RPMI7951 (cell line): ENCODE measurements around the gene CDH22. TPM values are rescaled to one million over a fixed set of nuclear protein-coding genes. Genes with fewer than 3 reads are reported as not detected.
A peak's percentile ranks its signal among the peaks of the same experiment; 100 is the strongest.

ENCODE experiments used
- DNase-seq: peaks from one replicate; pipeline ENCODE4 v3.0.0-alpha.2; 2012; ENCODE audit warnings: low read depth
- total RNA-seq: library from RNA; depleted of rRNA; stranded (reverse); fragments of >200 nt; shearing (Covaris generic); gene quantifications from 2 replicates; pipeline ENCODE4 v1.2.3, GENCODE V29; 2014

Gene CDH22
- total RNA-seq, 1 experiment from 2014 or later = not detected

GRCh38 chr20:46323557-46323956, 15.3 kb upstream of the CDH22 start:
- DNase-seq = no peak

- DNase-seq = no peak
Measured at GRCh38 chr20:46322641-46323040, 14.3 kb upstream of the CDH22 start.

GRCh38 chr20:46317685-46318177, 9.4 kb upstream of the CDH22 start:
- no peak for DNase-seq

DNA sequence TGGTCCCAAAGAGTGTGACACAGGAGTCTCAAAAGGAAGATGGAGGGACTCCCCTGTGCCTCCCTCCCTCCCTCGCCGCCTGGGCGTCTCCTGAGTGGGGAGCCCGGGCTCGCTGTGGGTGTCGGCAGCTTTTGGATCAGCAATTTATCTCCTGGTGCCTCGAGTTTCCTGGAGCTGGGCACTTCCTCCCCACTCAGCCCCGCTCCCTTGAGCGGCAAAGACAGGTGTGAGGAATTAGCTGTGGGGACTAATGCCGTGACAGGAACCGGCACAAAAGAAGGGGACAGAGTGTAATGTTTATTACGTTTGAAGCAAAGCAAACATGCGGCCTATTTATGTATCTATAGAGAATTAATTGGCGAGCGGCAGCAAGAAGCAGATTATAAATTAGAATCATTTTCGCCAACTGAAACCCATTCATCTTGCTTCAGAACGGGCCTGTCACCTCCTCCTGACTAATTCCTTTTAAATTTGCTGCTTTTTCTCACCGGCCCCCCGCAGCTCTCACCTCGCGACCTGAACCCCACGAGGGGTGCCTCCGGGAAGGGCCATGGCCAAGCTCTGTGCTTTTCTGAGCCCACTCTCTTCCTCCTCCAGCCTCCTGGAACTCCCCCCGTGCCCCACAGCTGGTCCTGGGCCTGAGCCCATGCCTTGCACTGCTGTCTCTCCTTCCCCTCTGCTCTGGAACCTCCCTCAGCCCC, 8.8 kb upstream of the CDH22 start:
- no peak for DNase-seq

DNA sequence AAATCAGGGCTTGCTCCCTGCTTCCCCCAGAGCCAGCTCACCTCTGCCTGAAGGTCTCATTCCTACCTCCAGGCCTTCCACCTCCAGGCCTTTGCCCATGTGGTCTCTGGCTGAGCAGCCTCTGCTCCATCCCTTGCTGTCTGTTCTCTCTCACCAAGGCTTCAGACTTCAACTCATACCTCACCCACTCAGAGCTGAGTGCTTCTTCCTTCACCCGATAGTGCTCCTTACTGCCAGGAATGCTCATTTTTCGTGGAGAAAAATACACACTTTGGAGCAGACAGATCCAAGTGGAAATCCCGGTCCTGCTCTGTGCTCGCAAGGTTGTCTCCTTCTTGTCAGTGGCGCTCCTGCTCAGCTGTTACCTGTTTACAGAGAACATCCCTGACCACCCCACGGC, 7.0 kb upstream of the CDH22 start:
- no peak for DNase-seq

- DNase-seq = no peak
Measured at GRCh38 chr20:46312945-46313861, 4.9 kb upstream of the CDH22 start.

DNA sequence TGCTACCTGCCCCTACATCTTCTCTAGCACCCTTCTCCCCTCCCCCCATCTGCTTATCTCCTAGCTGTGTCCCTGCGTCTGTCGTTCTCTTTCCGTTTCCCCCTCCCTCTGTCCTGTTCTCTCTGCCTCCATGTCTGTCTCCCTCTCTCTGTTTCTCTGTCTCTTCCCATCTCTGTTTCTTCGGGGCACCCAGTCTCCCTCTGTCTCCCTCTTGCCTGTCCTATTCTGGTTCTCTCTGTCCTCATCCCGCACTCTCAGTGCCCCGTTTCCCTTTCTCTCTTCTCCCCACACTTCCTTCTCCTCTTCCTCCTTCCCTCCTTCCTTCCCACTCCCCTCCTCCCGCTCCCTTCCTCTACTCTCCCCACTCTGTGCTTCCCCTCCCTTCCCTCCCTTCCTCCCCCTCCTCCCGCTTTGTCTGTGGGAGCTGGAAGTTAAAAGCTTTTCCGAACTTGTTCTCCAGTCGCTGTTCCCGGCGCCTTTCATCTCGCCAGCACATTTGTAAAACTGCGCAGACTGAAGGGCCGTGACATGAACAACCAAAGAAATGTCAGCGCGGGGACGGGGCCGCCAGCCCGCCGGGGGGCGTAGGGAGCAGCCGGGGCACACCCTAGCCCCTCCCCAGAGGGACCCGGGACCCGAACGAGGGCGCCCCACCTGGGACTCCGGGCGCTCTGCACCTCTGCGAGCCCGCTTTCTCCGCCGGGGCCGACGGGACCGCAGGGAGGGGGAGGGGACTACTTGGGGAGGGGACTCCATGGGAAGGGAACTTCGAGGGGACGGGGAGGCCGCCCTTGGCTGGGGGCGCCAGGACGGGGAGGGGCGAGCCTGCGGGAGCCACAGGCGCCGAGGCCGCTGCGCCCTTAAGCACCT, 4.0 kb upstream of the CDH22 start:
- DNase-seq = no peak

- DNase-seq = no peak
Measured at GRCh38 chr20:46311719-46312074, 3.4 kb upstream of the CDH22 start.

GRCh38 chr20:46311039-46311650, 2.8 kb upstream of the CDH22 start:
- peak; percentile 42 for DNase-seq

- DNase-seq = no peak
Measured at GRCh38 chr20:46309945-46310344, 1.6 kb upstream of the CDH22 start.

- DNase-seq = no peak
Measured at GRCh38 chr20:46307999-46308257, 370 bp downstream of the CDH22 start.

GRCh38 chr20:46307139-46307998, 929 bp downstream of the CDH22 start:
- DNase-seq = peak; percentile 45

DNA sequence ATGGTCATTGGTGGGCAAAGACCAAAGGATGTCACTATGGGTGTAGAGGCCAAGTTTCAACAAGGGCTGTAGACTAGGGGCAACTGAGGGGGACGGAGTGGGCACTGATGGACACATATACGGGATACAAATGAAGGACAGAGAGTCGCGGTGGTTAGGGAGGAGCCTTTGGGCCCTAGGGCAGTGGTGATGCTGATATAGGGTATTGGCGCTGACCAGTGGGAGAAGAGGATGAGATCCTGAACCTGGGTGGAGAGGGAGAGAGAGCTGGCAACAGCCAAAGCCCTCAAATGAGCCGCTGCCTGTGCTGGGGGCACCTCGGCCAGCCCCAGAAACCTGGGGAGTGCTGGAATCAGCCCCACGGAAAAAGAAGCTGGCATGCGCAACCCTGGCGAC, 1.6 kb downstream of the CDH22 start:
- DNase-seq = no peak

DNA sequence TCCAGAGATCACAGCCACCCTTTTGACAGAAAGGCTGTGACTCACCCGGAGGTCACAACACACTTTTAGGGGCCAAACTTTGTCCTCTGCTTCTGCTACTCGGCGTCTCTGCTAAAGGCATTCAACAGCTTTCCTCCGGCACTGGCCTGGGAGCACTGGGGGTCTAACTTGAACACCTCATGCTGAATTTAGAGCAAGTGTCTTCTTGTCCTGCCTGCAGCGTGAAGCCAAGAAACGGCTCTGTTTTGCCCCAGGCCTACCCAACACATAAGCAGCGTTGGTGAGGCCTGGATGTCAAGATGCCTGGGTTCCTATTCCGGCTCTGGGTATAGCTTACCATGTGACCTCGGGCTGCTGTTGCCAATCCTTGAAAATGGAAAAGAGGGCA, 2.3 kb downstream of the CDH22 start:
- DNase-seq = no peak

GRCh38 chr20:46305331-46305972, 2.8 kb downstream of the CDH22 start:
- no peak for DNase-seq

GRCh38 chr20:46304852-46305251, 3.4 kb downstream of the CDH22 start:
- no peak for DNase-seq

DNA sequence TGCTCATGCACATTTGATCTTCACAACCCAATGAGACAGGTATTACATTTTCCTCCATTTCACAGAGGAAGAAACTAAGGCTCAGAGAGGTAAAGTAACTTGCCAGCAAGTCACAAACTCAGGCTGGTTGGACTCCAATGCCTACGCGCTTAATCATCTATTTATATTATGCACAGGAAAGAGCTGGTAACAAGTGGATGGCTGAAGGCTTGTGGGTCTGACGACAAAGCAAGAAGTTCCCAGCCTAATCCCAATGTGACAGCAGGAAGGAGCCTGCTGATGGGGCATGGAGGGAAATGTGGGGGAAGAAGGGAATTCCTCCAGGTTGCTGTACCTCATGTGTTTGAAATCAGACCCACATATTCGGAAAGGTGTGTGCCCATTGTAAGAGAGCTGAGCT, 3.9 kb downstream of the CDH22 start:
- DNase-seq = no peak

- DNase-seq = no peak
Measured at GRCh38 chr20:46303176-46303956, 4.9 kb downstream of the CDH22 start.

DNA sequence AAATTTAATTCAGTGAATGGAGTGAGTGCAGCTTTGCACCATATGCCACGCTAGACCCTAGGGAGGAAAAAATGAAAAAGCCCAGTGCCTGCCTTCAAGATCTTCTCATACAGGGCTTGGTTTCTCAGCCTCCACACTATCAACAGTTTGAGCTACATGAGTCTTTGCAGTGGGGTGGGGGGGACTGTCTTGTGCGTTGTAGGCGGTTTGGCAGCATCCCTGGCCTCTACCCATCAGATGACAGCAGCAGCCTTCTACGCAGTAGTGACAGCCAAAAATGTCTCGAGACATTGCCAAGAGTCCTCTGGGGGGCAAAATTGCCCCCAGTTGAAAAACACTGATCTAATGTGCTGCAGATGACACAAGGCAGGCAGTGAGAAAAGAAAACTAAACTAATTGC, 6.2 kb downstream of the CDH22 start:
- DNase-seq = no peak

DNA sequence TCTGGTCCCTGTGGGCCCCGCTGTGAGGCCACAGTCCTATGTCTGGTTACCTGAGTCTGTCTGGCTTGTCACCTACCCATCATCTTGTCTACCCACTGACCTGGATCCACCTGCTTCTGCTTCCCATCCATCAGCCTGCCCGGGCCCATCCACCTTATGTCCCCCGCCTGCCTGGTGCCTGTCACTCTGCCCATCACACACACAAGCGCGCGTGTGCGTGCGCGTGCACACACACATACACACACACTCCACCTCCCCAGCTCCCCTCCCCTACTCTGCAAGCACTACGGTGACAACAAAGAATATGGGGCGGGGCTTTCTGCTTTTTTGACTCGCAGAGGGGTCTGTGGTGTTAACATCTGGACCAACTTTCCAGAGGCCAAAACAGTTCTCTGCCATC, 8.0 kb downstream of the CDH22 start:
- no peak for DNase-seq
